Measurements from ENCODE around the gene QRFP.
A peak's percentile ranks its signal among the peaks of the same experiment; 100 is the strongest.

QRFP gene

GRCh38 chr9:130944510-130945058, 48.0 kb upstream of the QRFP start:
- ChIA-PET CTCF (interaction anchor here (0.7 to 6.8 kb wide), 3 partner anchors 53 to 78 kb away, joined by 3 to 49 read pairs (median 6); no protein-coding TSS in a partner anchor), POLR2A (no interaction called here)
- no peak overlapping the region for H3K4me3 ChIP-seq (ENCODE audit: low read depth, low read length)
- TF ChIP-seq ZNF624 (tag by site-specific recombination; IDR thresholded peaks at IDR 0.05) (no peak), ZIC2 (tag by site-specific recombination; IDR thresholded peaks at IDR 0.05) (peak; percentile 41; the same call in 1 of the 2 replicates), TSHZ1 (tag by site-specific recombination; IDR thresholded peaks at IDR 0.05; ENCODE audit: borderline replicate concordance) (no peak), ZNF560 (tag by site-specific recombination; IDR thresholded peaks at IDR 0.05; ENCODE audit: borderline replicate concordance) (no peak), ZNF341 (tag by site-specific recombination; IDR thresholded peaks at IDR 0.05; ENCODE audit: low read depth) (peak; percentile 60), GLIS1 (tag by site-specific recombination; IDR thresholded peaks at IDR 0.05) (peak; percentile 51; the same call in 1 of the 2 replicates), KLF17 (tag by site-specific recombination; IDR thresholded peaks at IDR 0.05) (no peak), REST (tag by site-specific recombination; IDR thresholded peaks at IDR 0.05) (peak; percentile 95)
- no peaks in the 10 kb centered on the region for H3K36me3 ChIP-seq (ENCODE audit: control insufficient read depth in 2 of 2, insufficient read depth in 1 of 2, low read length in 2 of 2)
- no peaks in the 10 kb centered on the region for H3K9me3 ChIP-seq (ENCODE audit: control insufficient read depth, insufficient read depth, low read depth, low read length)
- no peaks in the 10 kb centered on the region for H3K4me1 ChIP-seq (ENCODE audit: control insufficient read depth, insufficient read depth, low read length)
- H3K27ac ChIP-seq (ENCODE audit: extremely low read depth, low read depth, low read length): no peak overlapping the region

- TF ChIP-seq ZNF133 (tag by site-specific recombination; IDR thresholded peaks at IDR 0.05) (no peak), ZNF146 (tag by site-specific recombination; IDR thresholded peaks at IDR 0.05) (no peak), ZSCAN4 (tag by site-specific recombination; IDR thresholded peaks at IDR 0.05) (peak; percentile 49), ZNF394 (tag by site-specific recombination; IDR thresholded peaks at IDR 0.05; ENCODE audit: borderline replicate concordance) (no peak), ZNF354C (tag by site-specific recombination; IDR thresholded peaks at IDR 0.05; ENCODE audit: borderline replicate concordance, low read depth) (no peak), ZNF416 (tag by site-specific recombination; IDR thresholded peaks at IDR 0.05) (no peak), FEZF1 (tag by site-specific recombination; IDR thresholded peaks at IDR 0.05) (no peak), ZNF704 (tag by site-specific recombination; IDR thresholded peaks at IDR 0.05) (no peak)
- CTCF ChIA-PET: interaction anchor here (1.5 to 6.8 kb wide), 3 partner anchors 54 to 78 kb away, joined by 6 to 49 read pairs (median 17); no protein-coding TSS in a partner anchor
Measured at GRCh38 chr9:130943777-130944176, 47.2 kb upstream of the QRFP start.

More at GRCh38 chr9:130943777-130944176, 47.2 kb upstream of the QRFP start:
- no peaks in the 10 kb centered on the region for H3K9me3 ChIP-seq (ENCODE audit: control insufficient read depth, insufficient read depth, low read depth, low read length)
- POLR2A ChIA-PET: no interaction called here
- no peaks in the 10 kb centered on the region for H3K4me1 ChIP-seq (ENCODE audit: control insufficient read depth, insufficient read depth, low read length)
- no peak overlapping the region for H3K27ac ChIP-seq (ENCODE audit: extremely low read depth, low read depth, low read length)
- H3K36me3 ChIP-seq (ENCODE audit: control insufficient read depth in 2 of 2, insufficient read depth in 1 of 2, low read length in 2 of 2): no peaks in the 10 kb centered on the region
- no peak overlapping the region for H3K4me3 ChIP-seq (ENCODE audit: low read depth, low read length)

All from HEK293 (cell line).